Measurements from ENCODE around the gene HMGXB3.

GRCh38 chr5:150038547-150038946 is 38.0 kb downstream of the HMGXB3 start:
- TF ChIP-seq CTCF (IDR thresholded peaks at IDR 0.05; ENCODE audit: insufficient read depth, low read length): no peak
- no peak for TF ChIP-seq POLR2AphosphoS5 (IDR thresholded peaks at IDR 0.05; ENCODE audit: low read depth)

All from HL-60 (cell line).